ENCODE data around the gene ETV7. TPM values are rescaled to one million over a fixed set of nuclear protein-coding genes. Genes with fewer than 3 reads are reported as not detected.
"Not testable (repeated sequence)": the region's sequence is repeated elsewhere in the genome, so short reads cannot be mapped to it uniquely, and the experiment has no call there.

The ETV7 gene
- total RNA-seq, 1 experiment from 2014 or later = 0.58 TPM

GRCh38 chr6:36340618-36341454 lies 46.6 kb downstream of the ETV7 start:
- H3K4me1 ChIP-seq (ENCODE audit: insufficient read depth, low read length, poor library complexity, severe bottlenecking) = no peaks in the 10 kb centered on the region
- CTCF ChIA-PET = interaction anchor here (0.6 to 1.6 kb wide), 6 partner anchors 13 to 422 kb away, joined by 3 to 14 read pairs (median 4); no protein-coding TSS in a partner anchor
- no peaks in the 10 kb centered on the region for H3K36me3 ChIP-seq (ENCODE audit: insufficient read depth, low read length, poor library complexity, severe bottlenecking)
- H3K4me3 ChIP-seq (ENCODE audit: low read depth, low read length, poor library complexity, severe bottlenecking) = no peak overlapping the region
- no peaks in the 10 kb centered on the region for H3K27me3 ChIP-seq (replicated peaks; ENCODE audit: insufficient read depth, low read depth, low read length, poor library complexity)
- H3K9me3 ChIP-seq (ENCODE audit: low read depth, low read length, poor library complexity, severe bottlenecking) = no peaks in the 10 kb centered on the region
- H3K27ac ChIP-seq (ENCODE audit: low read depth, low read length, poor library complexity, severe bottlenecking) = no peak overlapping the region
- TF ChIP-seq EZH2 (IDR thresholded peaks at IDR 0.05; ENCODE audit: borderline replicate concordance, low read depth, low read length, poor library complexity, severe bottlenecking) (no peak), CTCF (conservative IDR thresholded peaks at IDR 0.05; ENCODE audit: low read depth, low read length) (peak; percentile 98)
- DNase-seq (ENCODE audit: low spot score) = peak; percentile 74
- intact Hi-C loops (cut with micrococcal nuclease; ENCODE audit: unreplicated experiment) = loop anchor here (2.0 kb wide), 1 partner anchor 20 kb away; no protein-coding TSS in a partner anchor
- BruUV-seq (replicated peaks) = no TSS peak
- POLR2A ChIA-PET (ENCODE audit: low non-redundant PET) = interaction anchor here (0.6 kb wide), 1 partner anchor 257 kb away, joined by 11 read pairs; no protein-coding TSS in a partner anchor

- H3K4me3 ChIP-seq (ENCODE audit: low read depth, low read length, poor library complexity, severe bottlenecking) = no peak overlapping the region
- CTCF ChIA-PET = interaction anchor here (0.6 to 1.6 kb wide), 4 partner anchors 14 to 423 kb away, joined by 3 to 14 read pairs (median 6); no protein-coding TSS in a partner anchor
- no peaks in the 10 kb centered on the region for H3K4me1 ChIP-seq (ENCODE audit: insufficient read depth, low read length, poor library complexity, severe bottlenecking)
- no peak for DNase-seq (ENCODE audit: low spot score)
- no peaks in the 10 kb centered on the region for H3K27me3 ChIP-seq (replicated peaks; ENCODE audit: insufficient read depth, low read depth, low read length, poor library complexity)
- TF ChIP-seq EZH2 (IDR thresholded peaks at IDR 0.05; ENCODE audit: borderline replicate concordance, low read depth, low read length, poor library complexity, severe bottlenecking) = no peak
- no peak for TF ChIP-seq CTCF (conservative IDR thresholded peaks at IDR 0.05; ENCODE audit: low read depth, low read length)
- no TSS peak for BruUV-seq (replicated peaks)
- POLR2A ChIA-PET (ENCODE audit: low non-redundant PET) = no interaction called here
- H3K9me3 ChIP-seq (ENCODE audit: low read depth, low read length, poor library complexity, severe bottlenecking) = no peaks in the 10 kb centered on the region
- intact Hi-C loops (cut with micrococcal nuclease; ENCODE audit: unreplicated experiment) = loop anchor here (2.0 kb wide), 1 partner anchor 21 kb away; no protein-coding TSS in a partner anchor
- no peaks in the 10 kb centered on the region for H3K36me3 ChIP-seq (ENCODE audit: insufficient read depth, low read length, poor library complexity, severe bottlenecking)
- no peak overlapping the region for H3K27ac ChIP-seq (ENCODE audit: low read depth, low read length, poor library complexity, severe bottlenecking)
Observed at GRCh38 chr6:36340306-36340617, 47.2 kb downstream of the ETV7 start.

- POLR2A ChIA-PET (ENCODE audit: low non-redundant PET) = no interaction called here
- no peak overlapping the region for H3K4me3 ChIP-seq (ENCODE audit: low read depth, low read length, poor library complexity, severe bottlenecking)
- no peak overlapping the region for H3K27ac ChIP-seq (ENCODE audit: low read depth, low read length, poor library complexity, severe bottlenecking)
- peaks cover 3% of the 10 kb centered on the region for H3K27me3 ChIP-seq (replicated peaks; ENCODE audit: insufficient read depth, low read depth, low read length, poor library complexity)
- CTCF ChIA-PET = no interaction called here
- DNase-seq (ENCODE audit: low spot score) = no peak
- no peaks in the 10 kb centered on the region for H3K4me1 ChIP-seq (ENCODE audit: insufficient read depth, low read length, poor library complexity, severe bottlenecking)
- intact Hi-C loops (cut with micrococcal nuclease; ENCODE audit: unreplicated experiment) = no loop called here
- H3K36me3 ChIP-seq (ENCODE audit: insufficient read depth, low read length, poor library complexity, severe bottlenecking) = no peaks in the 10 kb centered on the region
- H3K9me3 ChIP-seq (ENCODE audit: low read depth, low read length, poor library complexity, severe bottlenecking) = no peaks in the 10 kb centered on the region
- TF ChIP-seq CTCF (conservative IDR thresholded peaks at IDR 0.05; ENCODE audit: low read depth, low read length) = no peak
- TF ChIP-seq EZH2 (IDR thresholded peaks at IDR 0.05; ENCODE audit: borderline replicate concordance, low read depth, low read length, poor library complexity, severe bottlenecking) = no peak
- no TSS peak for BruUV-seq (replicated peaks)
Observed at GRCh38 chr6:36339146-36339545, 48.3 kb downstream of the ETV7 start.

GRCh38 chr6:36338223-36338622 lies 49.2 kb downstream of the ETV7 start:
- DNase-seq (ENCODE audit: low spot score); H3K27me3 ChIP-seq (replicated peaks; ENCODE audit: insufficient read depth, low read depth, low read length, poor library complexity); H3K27ac ChIP-seq (ENCODE audit: low read depth, low read length, poor library complexity, severe bottlenecking); H3K4me1 ChIP-seq (ENCODE audit: insufficient read depth, low read length, poor library complexity, severe bottlenecking); CTCF ChIA-PET; BruUV-seq (replicated peaks); H3K4me3 ChIP-seq (ENCODE audit: low read depth, low read length, poor library complexity, severe bottlenecking); POLR2A ChIA-PET (ENCODE audit: low non-redundant PET); H3K9me3 ChIP-seq (ENCODE audit: low read depth, low read length, poor library complexity, severe bottlenecking); intact Hi-C loops (cut with micrococcal nuclease; ENCODE audit: unreplicated experiment); H3K36me3 ChIP-seq (ENCODE audit: insufficient read depth, low read length, poor library complexity, severe bottlenecking): not testable (repeated sequence)

Measured in A673 (cell line).